Vagina (tissue), 2 donors: Measurements from ENCODE around the gene MOCS1.

Experiments used
- CTCF ChIP-seq, 3 experiments: fragments of 450-650 bp in 2 of 3; fragments of 200-600 bp in 1 of 3; sonication (generic) in 1 of 3; IDR thresholded peaks; one replicate each; pipeline ENCODE4 v1.5.1; 2017 to 2019; ENCODE audit warnings: antibody characterized with exemption in 3 of 3, mild to moderate bottlenecking in 2 of 3, moderate library complexity in 2 of 3
- POLR2A ChIP-seq, 2 donors: fragments of 450-650 bp; IDR thresholded peaks; one replicate each; pipeline ENCODE4 v1.6.1; 2017; ENCODE audit warnings: antibody characterized with exemption in 2 of 2, mild to moderate bottlenecking in 2 of 2, moderate library complexity in 2 of 2

- TF ChIP-seq CTCF (IDR thresholded peaks at IDR 0.05) = no peak
- TF ChIP-seq POLR2A (IDR thresholded peaks at IDR 0.05) = no peak
These were observed 11.4 kb upstream of the MOCS1 start for GRCh38 chr6:39945626-39946025.
